ENCODE results near the gene GTPBP2. TPM values are rescaled to one million over a fixed set of nuclear protein-coding genes. Genes with fewer than 3 reads are reported as not detected.

Gene GTPBP2
- total and polyA plus RNA-seq, 2 of the 13 experiments (the other 11 are each of a cell fraction or from before 2014, with no cell fraction given) = 26.9 to 88.2 TPM

DNA sequence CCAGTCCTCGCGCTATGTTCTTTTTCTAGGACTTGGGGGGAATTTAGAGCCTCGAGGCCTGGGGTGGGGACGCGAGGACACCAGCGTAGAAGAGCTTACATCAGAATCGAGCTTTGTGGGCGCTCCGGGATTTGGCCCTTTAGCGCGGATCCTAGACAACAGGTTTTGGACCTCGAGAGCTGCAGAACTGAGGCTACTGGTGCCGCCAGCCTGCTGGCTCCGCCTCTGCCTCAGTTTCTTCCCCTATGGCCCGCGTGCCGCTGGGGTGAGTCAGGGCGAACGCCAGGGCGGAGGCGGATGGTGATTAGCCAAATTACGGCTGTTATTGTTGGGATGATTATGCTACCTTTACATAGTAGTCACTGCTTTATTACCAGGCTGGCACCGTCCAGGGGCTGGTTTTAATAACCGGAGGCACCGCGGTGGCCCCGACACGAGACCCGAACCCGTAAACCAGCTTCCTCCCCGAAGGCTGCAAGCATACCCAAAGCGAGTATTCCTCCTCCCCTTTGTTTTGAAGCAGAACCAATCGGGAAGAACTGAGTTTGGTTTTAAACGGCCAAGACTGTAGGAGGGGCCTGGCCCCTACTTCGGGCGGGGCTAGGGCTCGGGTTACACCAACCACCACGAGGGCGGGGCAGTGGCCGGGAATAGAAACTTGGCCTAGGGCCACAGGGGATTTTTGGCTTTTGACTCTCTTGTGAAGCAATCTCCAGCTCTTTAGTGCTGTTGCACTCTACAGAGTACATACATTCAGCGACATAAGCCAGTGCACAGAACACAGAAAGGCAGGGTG lies 639 bp upstream of the GTPBP2 start (continued):
- TF ChIP-seq, protein P1, sequence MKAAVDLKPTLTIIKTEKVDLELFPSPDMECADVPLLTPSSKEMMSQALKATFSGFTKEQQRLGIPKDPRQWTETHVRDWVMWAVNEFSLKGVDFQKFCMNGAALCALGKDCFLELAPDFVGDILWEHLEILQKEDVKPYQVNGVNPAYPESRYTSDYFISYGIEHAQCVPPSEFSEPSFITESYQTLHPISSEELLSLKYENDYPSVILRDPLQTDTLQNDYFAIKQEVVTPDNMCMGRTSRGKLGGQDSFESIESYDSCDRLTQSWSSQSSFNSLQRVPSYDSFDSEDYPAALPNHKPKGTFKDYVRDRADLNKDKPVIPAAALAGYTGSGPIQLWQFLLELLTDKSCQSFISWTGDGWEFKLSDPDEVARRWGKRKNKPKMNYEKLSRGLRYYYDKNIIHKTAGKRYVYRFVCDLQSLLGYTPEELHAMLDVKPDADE (CRISPR knock-in tag; IDR thresholded peaks at IDR 0.05) = 0 out of 2 replicates have a peak, but pooled peaks have one; percentile 68
- TF ChIP-seq ZNF446 (CRISPR knock-in tag; IDR thresholded peaks at IDR 0.05) (no peak), ZFY (CRISPR knock-in tag; IDR thresholded peaks at IDR 0.05) (peak; percentile 35), ZNF674 (CRISPR knock-in tag; IDR thresholded peaks at IDR 0.05; ENCODE audit: low read depth) (no peak; the same call in 1 of the 2 replicates), SUZ12 (IDR thresholded peaks at IDR 0.05; ENCODE audit: low read depth, low read length) (no peak), ZNF329 (CRISPR knock-in tag; IDR thresholded peaks at IDR 0.05; ENCODE audit: low read depth) (no peak), NFIB (CRISPR knock-in tag; IDR thresholded peaks at IDR 0.05; ENCODE audit: borderline replicate concordance) (peak; percentile 94; the same call in 1 of the 2 replicates), SIN3B (IDR thresholded peaks at IDR 0.05; ENCODE audit: low read length) (peak; percentile 7; the same call in 1 of the 2 replicates), TBX3 (IDR thresholded peaks at IDR 0.05; ENCODE audit: borderline replicate concordance) (no peak), ZBTB42 (CRISPR knock-in tag; IDR thresholded peaks at IDR 0.05) (no peak; the same call in 1 of the 2 replicates)
- TF ChIP-seq, protein P2, sequence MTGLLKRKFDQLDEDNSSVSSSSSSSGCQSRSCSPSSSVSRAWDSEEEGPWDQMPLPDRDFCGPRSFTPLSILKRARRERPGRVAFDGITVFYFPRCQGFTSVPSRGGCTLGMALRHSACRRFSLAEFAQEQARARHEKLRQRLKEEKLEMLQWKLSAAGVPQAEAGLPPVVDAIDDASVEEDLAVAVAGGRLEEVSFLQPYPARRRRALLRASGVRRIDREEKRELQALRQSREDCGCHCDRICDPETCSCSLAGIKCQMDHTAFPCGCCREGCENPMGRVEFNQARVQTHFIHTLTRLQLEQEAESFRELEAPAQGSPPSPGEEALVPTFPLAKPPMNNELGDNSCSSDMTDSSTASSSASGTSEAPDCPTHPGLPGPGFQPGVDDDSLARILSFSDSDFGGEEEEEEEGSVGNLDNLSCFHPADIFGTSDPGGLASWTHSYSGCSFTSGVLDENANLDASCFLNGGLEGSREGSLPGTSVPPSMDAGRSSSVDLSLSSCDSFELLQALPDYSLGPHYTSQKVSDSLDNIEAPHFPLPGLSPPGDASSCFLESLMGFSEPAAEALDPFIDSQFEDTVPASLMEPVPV (CRISPR knock-in tag; IDR thresholded peaks at IDR 0.05) = no peak
- TF ChIP-seq, protein P3, sequence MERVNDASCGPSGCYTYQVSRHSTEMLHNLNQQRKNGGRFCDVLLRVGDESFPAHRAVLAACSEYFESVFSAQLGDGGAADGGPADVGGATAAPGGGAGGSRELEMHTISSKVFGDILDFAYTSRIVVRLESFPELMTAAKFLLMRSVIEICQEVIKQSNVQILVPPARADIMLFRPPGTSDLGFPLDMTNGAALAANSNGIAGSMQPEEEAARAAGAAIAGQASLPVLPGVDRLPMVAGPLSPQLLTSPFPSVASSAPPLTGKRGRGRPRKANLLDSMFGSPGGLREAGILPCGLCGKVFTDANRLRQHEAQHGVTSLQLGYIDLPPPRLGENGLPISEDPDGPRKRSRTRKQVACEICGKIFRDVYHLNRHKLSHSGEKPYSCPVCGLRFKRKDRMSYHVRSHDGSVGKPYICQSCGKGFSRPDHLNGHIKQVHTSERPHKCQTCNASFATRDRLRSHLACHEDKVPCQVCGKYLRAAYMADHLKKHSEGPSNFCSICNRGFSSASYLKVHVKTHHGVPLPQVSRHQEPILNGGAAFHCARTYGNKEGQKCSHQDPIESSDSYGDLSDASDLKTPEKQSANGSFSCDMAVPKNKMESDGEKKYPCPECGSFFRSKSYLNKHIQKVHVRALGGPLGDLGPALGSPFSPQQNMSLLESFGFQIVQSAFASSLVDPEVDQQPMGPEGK (CRISPR knock-in tag; IDR thresholded peaks at IDR 0.05) = peak; percentile 92
- TF ChIP-seq, protein P4, sequence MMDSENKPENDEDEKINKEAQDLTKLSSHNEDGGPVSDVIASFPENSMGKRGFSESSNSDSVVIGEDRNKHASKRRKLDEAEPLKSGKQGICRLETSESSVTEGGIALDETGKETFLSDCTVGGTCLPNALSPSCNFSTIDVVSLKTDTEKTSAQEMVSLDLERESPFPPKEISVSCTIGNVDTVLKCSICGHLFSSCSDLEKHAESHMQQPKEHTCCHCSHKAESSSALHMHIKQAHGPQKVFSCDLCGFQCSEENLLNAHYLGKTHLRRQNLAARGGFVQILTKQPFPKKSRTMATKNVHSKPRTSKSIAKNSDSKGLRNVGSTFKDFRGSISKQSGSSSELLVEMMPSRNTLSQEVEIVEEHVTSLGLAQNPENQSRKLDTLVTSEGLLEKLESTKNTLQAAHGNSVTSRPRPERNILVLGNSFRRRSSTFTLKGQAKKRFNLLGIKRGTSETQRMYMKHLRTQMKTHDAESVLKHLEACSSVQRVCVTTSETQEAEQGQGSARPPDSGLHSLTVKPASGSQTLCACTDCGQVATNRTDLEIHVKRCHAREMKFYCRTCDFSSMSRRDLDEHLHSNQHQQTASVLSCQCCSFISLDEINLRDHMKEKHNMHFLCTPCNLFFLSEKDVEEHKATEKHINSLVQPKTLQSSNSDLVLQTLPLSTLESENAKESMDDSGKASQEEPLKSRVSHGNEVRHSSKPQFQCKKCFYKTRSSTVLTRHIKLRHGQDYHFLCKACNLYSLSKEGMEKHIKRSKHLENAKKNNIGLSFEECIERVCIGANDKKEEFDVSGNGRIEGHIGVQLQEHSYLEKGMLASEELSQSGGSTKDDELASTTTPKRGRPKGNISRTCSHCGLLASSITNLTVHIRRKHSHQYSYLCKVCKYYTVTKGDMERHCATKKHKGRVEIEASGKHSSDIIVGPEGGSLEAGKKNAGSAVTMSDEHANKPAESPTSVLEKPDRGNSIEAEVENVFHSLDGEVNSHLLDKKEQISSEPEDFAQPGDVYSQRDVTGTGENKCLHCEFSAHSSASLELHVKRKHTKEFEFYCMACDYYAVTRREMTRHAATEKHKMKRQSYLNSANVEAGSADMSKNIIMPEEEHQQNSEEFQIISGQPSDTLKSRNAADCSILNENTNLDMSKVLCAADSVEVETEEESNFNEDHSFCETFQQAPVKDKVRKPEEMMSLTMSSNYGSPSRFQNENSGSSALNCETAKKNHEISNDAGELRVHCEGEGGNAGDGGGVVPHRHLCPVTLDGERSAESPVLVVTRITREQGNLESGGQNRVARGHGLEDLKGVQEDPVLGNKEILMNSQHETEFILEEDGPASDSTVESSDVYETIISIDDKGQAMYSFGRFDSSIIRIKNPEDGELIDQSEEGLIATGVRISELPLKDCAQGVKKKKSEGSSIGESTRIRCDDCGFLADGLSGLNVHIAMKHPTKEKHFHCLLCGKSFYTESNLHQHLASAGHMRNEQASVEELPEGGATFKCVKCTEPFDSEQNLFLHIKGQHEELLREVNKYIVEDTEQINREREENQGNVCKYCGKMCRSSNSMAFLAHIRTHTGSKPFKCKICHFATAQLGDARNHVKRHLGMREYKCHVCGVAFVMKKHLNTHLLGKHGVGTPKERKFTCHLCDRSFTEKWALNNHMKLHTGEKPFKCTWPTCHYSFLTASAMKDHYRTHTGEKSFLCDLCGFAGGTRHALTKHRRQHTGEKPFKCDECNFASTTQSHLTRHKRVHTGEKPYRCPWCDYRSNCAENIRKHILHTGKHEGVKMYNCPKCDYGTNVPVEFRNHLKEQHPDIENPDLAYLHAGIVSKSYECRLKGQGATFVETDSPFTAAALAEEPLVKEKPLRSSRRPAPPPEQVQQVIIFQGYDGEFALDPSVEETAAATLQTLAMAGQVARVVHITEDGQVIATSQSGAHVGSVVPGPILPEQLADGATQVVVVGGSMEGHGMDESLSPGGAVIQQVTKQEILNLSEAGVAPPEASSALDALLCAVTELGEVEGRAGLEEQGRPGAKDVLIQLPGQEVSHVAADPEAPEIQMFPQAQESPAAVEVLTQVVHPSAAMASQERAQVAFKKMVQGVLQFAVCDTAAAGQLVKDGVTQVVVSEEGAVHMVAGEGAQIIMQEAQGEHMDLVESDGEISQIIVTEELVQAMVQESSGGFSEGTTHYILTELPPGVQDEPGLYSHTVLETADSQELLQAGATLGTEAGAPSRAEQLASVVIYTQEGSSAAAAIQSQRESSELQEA (CRISPR knock-in tag; IDR thresholded peaks at IDR 0.05; ENCODE audit: not compliant biosample characterization) = peak; percentile 93
- TF ChIP-seq, protein P5, sequence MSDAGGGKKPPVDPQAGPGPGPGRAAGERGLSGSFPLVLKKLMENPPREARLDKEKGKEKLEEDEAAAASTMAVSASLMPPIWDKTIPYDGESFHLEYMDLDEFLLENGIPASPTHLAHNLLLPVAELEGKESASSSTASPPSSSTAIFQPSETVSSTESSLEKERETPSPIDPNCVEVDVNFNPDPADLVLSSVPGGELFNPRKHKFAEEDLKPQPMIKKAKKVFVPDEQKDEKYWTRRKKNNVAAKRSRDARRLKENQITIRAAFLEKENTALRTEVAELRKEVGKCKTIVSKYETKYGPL (CRISPR knock-in tag; IDR thresholded peaks at IDR 0.05) = peak; percentile 50; the same call in 1 of the 2 replicates
